Spleen (tissue), 13 donors: ENCODE data around the gene RAB40B. TPM values are rescaled to one million over a fixed set of nuclear protein-coding genes. Genes with fewer than 3 reads are reported as not detected.
"Not testable (repeated sequence)": the region's sequence is repeated elsewhere in the genome, so short reads cannot be mapped to it uniquely, and the experiment has no call there.

ENCODE experiments used
- DNase-seq: peaks from one replicate; pipeline ENCODE4 v3.0.0-alpha.2; 2020
- H3K27ac ChIP-seq, 8 donors: fragments of 200-600 bp; sonication (generic) in 7 of 8; 1 replicate in 4 of 8; 2 replicates in 4 of 8; pipeline versions ENCODE4 v1.5.0 to v1.8.0; 2016 to 2021; ENCODE audit warnings: inconsistent platforms in 4 of 8, mild to moderate bottlenecking in 4 of 8, moderate library complexity in 1 of 8
- H3K27me3 ChIP-seq, 7 donors: fragments of 200-600 bp; sonication (generic) in 6 of 7; replicated peaks in 1 of 7; 1 replicate in 4 of 7; 2 replicates in 3 of 7; pipeline versions ENCODE4 v1.5.0 to v1.8.0; 2016 to 2021; ENCODE audit warnings: inconsistent platforms in 3 of 7, mild to moderate bottlenecking in 1 of 7
- H3K36me3 ChIP-seq, 6 donors: fragments of 200-600 bp; sonication (generic) in 5 of 6; 1 replicate in 4 of 6; 2 replicates in 2 of 6; pipeline versions ENCODE4 v1.5.0 to v1.8.0; 2016 to 2021; ENCODE audit warnings: inconsistent platforms in 2 of 6
- H3K4me1 ChIP-seq, 6 donors: fragments of 200-600 bp; sonication (generic) in 5 of 6; 1 replicate in 3 of 6; 2 replicates in 3 of 6; pipeline versions ENCODE4 v1.5.0 to v1.8.0; 2016 to 2021; ENCODE audit warnings: inconsistent platforms in 3 of 6
- H3K4me3 ChIP-seq, 8 donors: fragments of 200-600 bp; sonication (generic) in 7 of 8; 1 replicate in 4 of 8; 2 replicates in 4 of 8; pipeline versions ENCODE4 v1.5.0 to v1.8.0; 2016 to 2021; ENCODE audit warnings: inconsistent platforms in 4 of 8, mild to moderate bottlenecking in 4 of 8, moderate library complexity in 2 of 8
- H3K9me3 ChIP-seq, 8 donors: fragments of 200-600 bp; sonication (generic) in 7 of 8; 1 replicate in 4 of 8; 2 replicates in 4 of 8; pipeline versions ENCODE4 v1.5.0 to v1.8.0; 2016 to 2021; ENCODE audit warnings: inconsistent platforms in 4 of 8
- POLR2A ChIP-seq, 3 donors: fragments of 450-650 bp; IDR thresholded peaks; one replicate each; pipeline ENCODE4 v1.5.1; 2017; ENCODE audit warnings: antibody characterized with exemption in 3 of 3, mild to moderate bottlenecking in 1 of 3
- POLR2AphosphoS5 ChIP-seq, 3 donors: sonication (generic); formaldehyde crosslinking; IDR thresholded peaks; one replicate each; pipeline ENCODE4 v1.5.1; 2017; ENCODE audit warnings: antibody characterized with exemption in 3 of 3
- WGBS, 5 donors: extraction: QIAGEN DNeasy Blood & Tissue Kit in 3 of 5; methylation state at CpG; one replicate each; pipeline versions ENCODE4 v1.1.5 to v1.1.7; 2013 to 2018; 5-methylcytosine and 5-hydroxymethylcytosine counted together
- intact Hi-C: fragments of 100-400 bp; cut with DNase I; formaldehyde crosslinking; loops from one replicate; pipeline ENCODE4 v1.15.0; 2023; ENCODE audit warnings: low total_unique reads
- long read RNA-seq, 2 donors: transcript quantifications; one replicate each; lab custom pipeline, GENCODE V29; 2026
- polyA plus RNA-seq, 3 donors: library from polyadenylated mRNA; stranded (reverse); fragments of 200-250 nt; gene quantifications; one replicate each; pipeline ENCODE4 v1.2.1, GENCODE V29; 2013
- total RNA-seq, 7 donors: library from RNA; depleted of rRNA in 3 of 7; stranded (reverse); fragments of >200 nt in 3 of 7; fragmentation: NEBNext Ultra II Directional in 4 of 7; extraction: Animal tissue kit (Norgen Biotek cat#: 25700) in 4 of 7; gene quantifications; one replicate each; pipeline versions ENCODE4 v1.1.0 to v1.2.1, GENCODE V29; 2016 to 2021
- TF ChIP-seq, protein P1 (sequence below), 11 experiments: fragments of 200-600 bp in 7 of 11; fragments of 450-650 bp in 4 of 11; sonication (generic) in 4 of 11; IDR thresholded peaks in 8 of 11; conservative IDR thresholded peaks in 3 of 11; 1 replicate in 7 of 11; 2 replicates in 4 of 11; pipeline versions ENCODE4 v1.4.0 to v1.8.0; 2016 to 2021; ENCODE audit warnings: antibody characterized with exemption in 11 of 11, inconsistent platforms in 4 of 11, mild to moderate bottlenecking in 1 of 11
- donor health status: healthy with polysubstance abuse.
- donor health status: DM: no; HTN: no; CAD: no; lungs with moderate emphysema.
- donor health status: DM: no; HTN: no; CAD: no.
- donor health status: Bipolar disorder and iron deficiency.
- donor health status: healthy.
- donor health status: DM: no; HTN: no; CAD: no.
- donor health status: DM: yes; HTN: yes; CAD: no.

Gene RAB40B, protein sequence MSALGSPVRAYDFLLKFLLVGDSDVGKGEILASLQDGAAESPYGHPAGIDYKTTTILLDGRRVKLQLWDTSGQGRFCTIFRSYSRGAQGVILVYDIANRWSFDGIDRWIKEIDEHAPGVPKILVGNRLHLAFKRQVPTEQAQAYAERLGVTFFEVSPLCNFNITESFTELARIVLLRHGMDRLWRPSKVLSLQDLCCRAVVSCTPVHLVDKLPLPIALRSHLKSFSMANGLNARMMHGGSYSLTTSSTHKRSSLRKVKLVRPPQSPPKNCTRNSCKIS
- total RNA-seq (10 to 100 TPM in 2 of 7 donors, 1 to 10 TPM in 5; 4.1 to 13.6 (median 5.5) TPM), polyA plus RNA-seq (1 to 10 TPM; 5.3 to 8.6 (median 8.5) TPM)
- long read RNA-seq, donor 1, transcript RAB40B-206 (6 exons, 3,859 nt): major isoform, 9 of 17 reads
- long read RNA-seq, donor 1, partial matches to known transcripts: 0 of 17 reads
- long read RNA-seq, donor 1, other reads (novel, unspliced or antisense): 0 of 17 reads
- long read RNA-seq, donor 2, transcript RAB40B-206 (6 exons, 3,859 nt): major isoform, 7 of 15 reads
- long read RNA-seq, donor 2, partial matches to known transcripts: 0 of 15 reads
- long read RNA-seq, donor 2, other reads (novel, unspliced or antisense): 0 of 15 reads

DNA sequence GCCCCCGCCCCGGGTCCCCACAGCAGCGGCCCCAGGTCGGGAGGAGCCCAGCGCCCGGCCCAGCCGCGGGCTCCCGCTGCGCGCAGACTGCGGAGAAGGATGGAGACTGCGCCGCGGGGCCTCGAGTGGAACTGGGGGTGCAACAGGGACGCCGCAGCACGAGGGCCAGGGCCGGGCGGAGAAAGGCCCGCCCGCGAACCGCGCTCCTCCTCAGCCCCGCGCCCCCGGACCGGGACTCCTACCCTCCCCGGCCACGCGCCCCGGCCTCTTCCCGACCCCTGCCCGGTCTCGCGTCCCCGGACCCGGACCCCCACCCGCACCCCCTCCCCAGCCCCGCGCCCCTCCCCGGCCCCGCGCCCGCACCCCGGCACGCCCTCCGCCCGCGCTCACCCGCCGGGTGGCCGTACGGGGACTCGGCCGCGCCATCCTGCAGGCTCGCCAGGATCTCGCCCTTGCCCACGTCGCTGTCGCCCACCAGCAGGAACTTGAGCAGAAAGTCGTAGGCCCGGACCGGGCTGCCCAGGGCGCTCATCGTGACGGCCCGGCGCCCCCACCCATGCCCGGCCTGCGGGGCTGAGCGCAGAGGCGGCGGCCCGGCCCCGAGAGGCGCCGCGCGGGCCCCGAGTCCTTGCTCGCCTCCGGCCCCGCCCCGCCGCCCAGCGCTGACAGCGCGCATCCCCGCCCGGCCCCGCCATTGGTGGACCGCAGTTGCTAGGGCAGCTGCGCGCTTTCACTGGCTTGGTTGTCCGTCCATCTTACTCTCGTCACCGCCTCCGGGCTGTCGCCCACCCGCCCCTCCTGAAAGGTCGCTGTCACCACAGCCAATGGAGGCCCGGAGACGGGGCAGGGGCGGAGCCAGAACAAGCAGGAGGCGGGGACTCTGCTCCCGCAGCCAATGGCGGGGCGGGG lies at the start of gene RAB40B:
TSS of gene RAB40B (minus strand) at position 634 of the 909 bp plus-strand sequence. CDS start at position 532, 102 bp downstream.
- Histone ChIP-seq H3K27me3 (peaks cover 0 to 18% (median 3%) of the 10 kb centered on the region in 7 donors), H3K9me3 (peaks cover 0 to 21% (median 13%) of the 10 kb centered on the region in 8 donors), H3K4me3 (peak within 1 kb of the TSS; percentile 65 to 92 (median 76)), H3K4me1 (peaks cover 10 to 26% (median 22%) of the 10 kb centered on the region in 6 donors), H3K36me3 (no peaks in the 10 kb centered on the region), H3K27ac (peak within 1 kb of the TSS in 5 of 8 donors; percentile 70 to 77 (median 72))
- DNase-seq: peak; percentile 99
- WGBS, 5 donors: 0 to 1% (median 1%) methylated on average over 28 to 112 of the region's 112 CpGs
- intact Hi-C loops: no loop called here
- TF ChIP-seq POLR2A (IDR thresholded peaks at IDR 0.05) (no peak), POLR2AphosphoS5 (IDR thresholded peaks at IDR 0.05) (peak in 2 of 3 donors; percentile 54 to 59)
- TF ChIP-seq, protein P1, sequence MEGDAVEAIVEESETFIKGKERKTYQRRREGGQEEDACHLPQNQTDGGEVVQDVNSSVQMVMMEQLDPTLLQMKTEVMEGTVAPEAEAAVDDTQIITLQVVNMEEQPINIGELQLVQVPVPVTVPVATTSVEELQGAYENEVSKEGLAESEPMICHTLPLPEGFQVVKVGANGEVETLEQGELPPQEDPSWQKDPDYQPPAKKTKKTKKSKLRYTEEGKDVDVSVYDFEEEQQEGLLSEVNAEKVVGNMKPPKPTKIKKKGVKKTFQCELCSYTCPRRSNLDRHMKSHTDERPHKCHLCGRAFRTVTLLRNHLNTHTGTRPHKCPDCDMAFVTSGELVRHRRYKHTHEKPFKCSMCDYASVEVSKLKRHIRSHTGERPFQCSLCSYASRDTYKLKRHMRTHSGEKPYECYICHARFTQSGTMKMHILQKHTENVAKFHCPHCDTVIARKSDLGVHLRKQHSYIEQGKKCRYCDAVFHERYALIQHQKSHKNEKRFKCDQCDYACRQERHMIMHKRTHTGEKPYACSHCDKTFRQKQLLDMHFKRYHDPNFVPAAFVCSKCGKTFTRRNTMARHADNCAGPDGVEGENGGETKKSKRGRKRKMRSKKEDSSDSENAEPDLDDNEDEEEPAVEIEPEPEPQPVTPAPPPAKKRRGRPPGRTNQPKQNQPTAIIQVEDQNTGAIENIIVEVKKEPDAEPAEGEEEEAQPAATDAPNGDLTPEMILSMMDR (IDR thresholded peaks at IDR 0.05 in 8 of 11, conservative IDR thresholded peaks at IDR 0.05 in 3 of 11): peak in 2 of 11 experiments; percentile 24 to 43

DNA sequence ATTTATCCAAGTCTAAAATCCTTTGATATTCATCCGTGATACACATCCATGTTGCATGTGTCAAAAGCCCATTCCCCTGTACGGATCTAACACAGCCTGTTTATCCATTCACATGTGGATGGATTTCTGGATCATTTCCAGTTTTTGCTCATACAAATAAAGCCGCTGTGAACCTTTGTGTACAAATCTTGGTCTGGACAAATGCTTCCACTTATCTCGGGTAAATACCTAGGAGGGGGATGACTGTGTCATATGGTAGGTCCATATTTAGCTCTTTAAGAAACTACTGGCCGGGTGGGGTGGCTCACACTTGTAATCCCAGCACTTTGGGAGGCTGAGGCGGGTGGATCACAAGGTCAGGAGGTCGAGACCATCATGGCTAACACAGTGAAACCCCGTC lies 47.0 kb upstream of the RAB40B start:
- DNase-seq: no peak
- no peak for TF ChIP-seq POLR2AphosphoS5 (IDR thresholded peaks at IDR 0.05)
- TF ChIP-seq, protein P1 (IDR thresholded peaks at IDR 0.05 in 8 of 11, conservative IDR thresholded peaks at IDR 0.05 in 3 of 11): no peak
- TF ChIP-seq POLR2A (IDR thresholded peaks at IDR 0.05): no peak
- Histone ChIP-seq H3K27me3 (no peaks in the 10 kb centered on the region), H3K4me3 (no peak overlapping the region), H3K27ac (no peak overlapping the region), H3K36me3 (peaks cover 0 to 30% (median 13%) of the 10 kb centered on the region in 6 donors), H3K9me3 (peaks cover 0 to 39% (median 30%) of the 10 kb centered on the region in 8 donors), H3K4me1 (peaks cover 0 to 4% (median 0%) of the 10 kb centered on the region in 6 donors)
- intact Hi-C loops: no loop called here
- WGBS, 5 donors: 80 to 88% (median 83%) methylated on average over 8 of the region's 8 CpGs

DNA sequence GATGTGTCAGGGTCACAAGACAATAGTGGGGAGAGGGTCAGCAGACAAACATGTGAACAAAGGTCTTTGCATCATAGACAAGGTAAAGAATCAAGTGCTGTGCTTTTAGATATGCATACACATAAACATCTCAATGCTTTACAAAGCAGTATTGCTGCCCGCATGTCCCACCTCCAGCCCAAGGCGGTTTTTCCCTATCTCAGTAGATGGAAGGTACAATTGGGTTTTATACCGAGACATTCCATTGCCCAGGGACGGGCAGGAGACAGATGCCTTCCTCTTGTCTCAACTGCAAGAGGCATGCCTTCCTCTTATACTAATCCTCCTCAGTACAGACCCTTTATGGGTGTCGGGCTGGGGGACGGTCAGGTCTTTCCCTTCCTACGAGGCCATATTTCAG lies 46.2 kb upstream of the RAB40B start:
- H3K4me3 ChIP-seq, H3K27ac ChIP-seq, intact Hi-C loops, DNase-seq, H3K27me3 ChIP-seq, H3K4me1 ChIP-seq: not testable (repeated sequence)
- Histone ChIP-seq H3K9me3 (peaks cover 0 to 42% (median 33%) of the 10 kb centered on the region in 8 donors), H3K36me3 (peaks cover 0 to 38% (median 14%) of the 10 kb centered on the region in 6 donors)
- 69 to 82% (median 77%) methylated on average over 7 of the region's 7 CpGs for WGBS, 5 donors
